K562 (cell line): ENCODE data around the gene RIMBP3C. TPM values are rescaled to one million over a fixed set of nuclear protein-coding genes. Genes with fewer than 3 reads are reported as not detected.

Experiments
- ATF2 ChIP-seq: sonication (generic); formaldehyde crosslinking; IDR thresholded peaks from 2 replicates; pipeline ENCODE4 v1.8.1; 2022; ENCODE audit warnings: missing genetic modification reagents
- FOXK1 ChIP-seq: sonication (generic); formaldehyde crosslinking; IDR thresholded peaks from 2 replicates; pipeline ENCODE4 v1.8.0; 2022; ENCODE audit warnings: missing genetic modification reagents, mild to moderate bottlenecking, borderline replicate concordance
- JUN ChIP-seq, 2 experiments: sonication (generic) in 1 of 2; formaldehyde crosslinking in 1 of 2; IDR thresholded peaks; 2 replicates each; pipeline versions ENCODE4 v1.6.1 to v1.8.0; 2012 to 2022; ENCODE audit warnings: borderline replicate concordance in 2 of 2, mild to moderate bottlenecking in 2 of 2, improper control_type of control experiment in 1 of 2, low read depth in 1 of 2, low read length in 1 of 2, missing genetic modification reagents in 1 of 2
- MTA1 ChIP-seq: fragments of 450-650 bp; IDR thresholded peaks from 2 replicates; pipeline ENCODE4 v1.6.1; 2017; ENCODE audit warnings: borderline replicate concordance
- RBFOX2 ChIP-seq: fragments of 200-400 bp; formaldehyde crosslinking; IDR thresholded peaks from 2 replicates; pipeline ENCODE4 v1.6.1; 2017; ENCODE audit warnings: low read depth, mild to moderate bottlenecking, low read length, moderate library complexity
- polyA plus RNA-seq, 8 experiments: library from polyadenylated mRNA; depleted of rRNA in 4 of 8; stranded (reverse) in 5 of 8; unstranded in 3 of 8; fragments of >200 nt; fragmentation: Nextera tagmentation in 2 of 8; fragmentation: Illumina TruSeq in 1 of 8; extraction: Ambion mirVana in 2 of 8; extraction: Trizol in 1 of 8; gene quantifications; 2 replicates each; pipeline versions ENCODE4 v1.2.1 to v1.2.3, GENCODE V29; 2011 to 2014; ENCODE audit warnings: inconsistent platforms in 1 of 8, missing spikeins in 1 of 8
- total RNA-seq, 7 experiments: library from RNA; depleted of rRNA in 6 of 7; stranded (reverse); fragments of >200 nt in 6 of 7; fragmentation: Illumina TruSeq in 2 of 7; extraction: Trizol in 2 of 7; gene quantifications; 2 replicates each; pipeline versions ENCODE4 v1.2.1 to v1.2.3, GENCODE V29; 2011 to 2021; ENCODE audit warnings: low replicate concordance in 1 of 7
- TF ChIP-seq, protein P1 (sequence below), 2 experiments: fragments of 450-650 bp; formaldehyde crosslinking in 1 of 2; IDR thresholded peaks; 2 replicates each; pipeline versions ENCODE4 v1.4.0 to v1.6.1; 2014 to 2020; ENCODE audit warnings: mild to moderate bottlenecking in 2 of 2, borderline replicate concordance in 1 of 2, low read depth in 1 of 2
- TF ChIP-seq, protein P2 (sequence below): fragments of 150-350 bp; IDR thresholded peaks from 2 replicates; pipeline ENCODE4 v1.6.1; 2014; ENCODE audit warnings: low read depth, mild to moderate bottlenecking, low read length, borderline replicate concordance
- TF ChIP-seq, protein P3 (sequence below): conservative IDR thresholded peaks from 2 replicates; pipeline ENCODE4 v1.6.1; 2011; ENCODE audit warnings: low read depth, mild to moderate bottlenecking, low read length; ENCODE audit not compliant: control insufficient read depth
- TF ChIP-seq, protein P4 (sequence below): sonication (generic); formaldehyde crosslinking; IDR thresholded peaks from 2 replicates; pipeline ENCODE4 v1.9.0; 2022; ENCODE audit warnings: mild to moderate bottlenecking, missing genetic modification reagents

Gene RIMBP3C
- total and polyA plus RNA-seq, 9 of the 15 experiments (the other 6 are each of a cell fraction or from before 2014, with no cell fraction given): 0.09 to 0.98 (median 0.17) TPM; not detected in 2

GRCh38 chr22:21571679-21572078, 20.4 kb upstream of the RIMBP3C start (continued):
- TF ChIP-seq MTA1 (no peak), FOXK1 (CRISPR knock-in tag) (0 out of 2 replicates have a peak, but pooled peaks have one; percentile 84), ATF2 (CRISPR knock-in tag) (no peak), RBFOX2 (no peak), JUN (IDR thresholded peaks at IDR 0.05; ENCODE audit: borderline replicate concordance, low read depth, low read length) (no peak), JUN (CRISPR knock-in tag; IDR thresholded peaks at IDR 0.05; ENCODE audit: borderline replicate concordance) (no peak)
- TF ChIP-seq, protein P1, sequence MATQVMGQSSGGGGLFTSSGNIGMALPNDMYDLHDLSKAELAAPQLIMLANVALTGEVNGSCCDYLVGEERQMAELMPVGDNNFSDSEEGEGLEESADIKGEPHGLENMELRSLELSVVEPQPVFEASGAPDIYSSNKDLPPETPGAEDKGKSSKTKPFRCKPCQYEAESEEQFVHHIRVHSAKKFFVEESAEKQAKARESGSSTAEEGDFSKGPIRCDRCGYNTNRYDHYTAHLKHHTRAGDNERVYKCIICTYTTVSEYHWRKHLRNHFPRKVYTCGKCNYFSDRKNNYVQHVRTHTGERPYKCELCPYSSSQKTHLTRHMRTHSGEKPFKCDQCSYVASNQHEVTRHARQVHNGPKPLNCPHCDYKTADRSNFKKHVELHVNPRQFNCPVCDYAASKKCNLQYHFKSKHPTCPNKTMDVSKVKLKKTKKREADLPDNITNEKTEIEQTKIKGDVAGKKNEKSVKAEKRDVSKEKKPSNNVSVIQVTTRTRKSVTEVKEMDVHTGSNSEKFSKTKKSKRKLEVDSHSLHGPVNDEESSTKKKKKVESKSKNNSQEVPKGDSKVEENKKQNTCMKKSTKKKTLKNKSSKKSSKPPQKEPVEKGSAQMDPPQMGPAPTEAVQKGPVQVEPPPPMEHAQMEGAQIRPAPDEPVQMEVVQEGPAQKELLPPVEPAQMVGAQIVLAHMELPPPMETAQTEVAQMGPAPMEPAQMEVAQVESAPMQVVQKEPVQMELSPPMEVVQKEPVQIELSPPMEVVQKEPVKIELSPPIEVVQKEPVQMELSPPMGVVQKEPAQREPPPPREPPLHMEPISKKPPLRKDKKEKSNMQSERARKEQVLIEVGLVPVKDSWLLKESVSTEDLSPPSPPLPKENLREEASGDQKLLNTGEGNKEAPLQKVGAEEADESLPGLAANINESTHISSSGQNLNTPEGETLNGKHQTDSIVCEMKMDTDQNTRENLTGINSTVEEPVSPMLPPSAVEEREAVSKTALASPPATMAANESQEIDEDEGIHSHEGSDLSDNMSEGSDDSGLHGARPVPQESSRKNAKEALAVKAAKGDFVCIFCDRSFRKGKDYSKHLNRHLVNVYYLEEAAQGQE (IDR thresholded peaks at IDR 0.05; ENCODE audit: borderline replicate concordance): no peak
- TF ChIP-seq, protein P1 (CRISPR knock-in tag; IDR thresholded peaks at IDR 0.05; ENCODE audit: low read depth): no peak
- TF ChIP-seq, protein P2, sequence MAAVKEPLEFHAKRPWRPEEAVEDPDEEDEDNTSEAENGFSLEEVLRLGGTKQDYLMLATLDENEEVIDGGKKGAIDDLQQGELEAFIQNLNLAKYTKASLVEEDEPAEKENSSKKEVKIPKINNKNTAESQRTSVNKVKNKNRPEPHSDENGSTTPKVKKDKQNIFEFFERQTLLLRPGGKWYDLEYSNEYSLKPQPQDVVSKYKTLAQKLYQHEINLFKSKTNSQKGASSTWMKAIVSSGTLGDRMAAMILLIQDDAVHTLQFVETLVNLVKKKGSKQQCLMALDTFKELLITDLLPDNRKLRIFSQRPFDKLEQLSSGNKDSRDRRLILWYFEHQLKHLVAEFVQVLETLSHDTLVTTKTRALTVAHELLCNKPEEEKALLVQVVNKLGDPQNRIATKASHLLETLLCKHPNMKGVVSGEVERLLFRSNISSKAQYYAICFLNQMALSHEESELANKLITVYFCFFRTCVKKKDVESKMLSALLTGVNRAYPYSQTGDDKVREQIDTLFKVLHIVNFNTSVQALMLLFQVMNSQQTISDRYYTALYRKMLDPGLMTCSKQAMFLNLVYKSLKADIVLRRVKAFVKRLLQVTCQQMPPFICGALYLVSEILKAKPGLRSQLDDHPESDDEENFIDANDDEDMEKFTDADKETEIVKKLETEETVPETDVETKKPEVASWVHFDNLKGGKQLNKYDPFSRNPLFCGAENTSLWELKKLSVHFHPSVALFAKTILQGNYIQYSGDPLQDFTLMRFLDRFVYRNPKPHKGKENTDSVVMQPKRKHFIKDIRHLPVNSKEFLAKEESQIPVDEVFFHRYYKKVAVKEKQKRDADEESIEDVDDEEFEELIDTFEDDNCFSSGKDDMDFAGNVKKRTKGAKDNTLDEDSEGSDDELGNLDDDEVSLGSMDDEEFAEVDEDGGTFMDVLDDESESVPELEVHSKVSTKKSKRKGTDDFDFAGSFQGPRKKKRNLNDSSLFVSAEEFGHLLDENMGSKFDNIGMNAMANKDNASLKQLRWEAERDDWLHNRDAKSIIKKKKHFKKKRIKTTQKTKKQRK: no peak
- TF ChIP-seq, protein P3, sequence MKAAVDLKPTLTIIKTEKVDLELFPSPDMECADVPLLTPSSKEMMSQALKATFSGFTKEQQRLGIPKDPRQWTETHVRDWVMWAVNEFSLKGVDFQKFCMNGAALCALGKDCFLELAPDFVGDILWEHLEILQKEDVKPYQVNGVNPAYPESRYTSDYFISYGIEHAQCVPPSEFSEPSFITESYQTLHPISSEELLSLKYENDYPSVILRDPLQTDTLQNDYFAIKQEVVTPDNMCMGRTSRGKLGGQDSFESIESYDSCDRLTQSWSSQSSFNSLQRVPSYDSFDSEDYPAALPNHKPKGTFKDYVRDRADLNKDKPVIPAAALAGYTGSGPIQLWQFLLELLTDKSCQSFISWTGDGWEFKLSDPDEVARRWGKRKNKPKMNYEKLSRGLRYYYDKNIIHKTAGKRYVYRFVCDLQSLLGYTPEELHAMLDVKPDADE: no peak
- TF ChIP-seq, protein P4, sequence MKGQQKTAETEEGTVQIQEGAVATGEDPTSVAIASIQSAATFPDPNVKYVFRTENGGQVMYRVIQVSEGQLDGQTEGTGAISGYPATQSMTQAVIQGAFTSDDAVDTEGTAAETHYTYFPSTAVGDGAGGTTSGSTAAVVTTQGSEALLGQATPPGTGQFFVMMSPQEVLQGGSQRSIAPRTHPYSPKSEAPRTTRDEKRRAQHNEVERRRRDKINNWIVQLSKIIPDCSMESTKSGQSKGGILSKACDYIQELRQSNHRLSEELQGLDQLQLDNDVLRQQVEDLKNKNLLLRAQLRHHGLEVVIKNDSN (CRISPR knock-in tag): no peak
- TF ChIP-seq, all 486 proteins: peak for 11
